22Rv1 (cell line): ENCODE results near the gene PCYT1A.
A peak's percentile ranks its signal among the peaks of the same experiment; 100 is the strongest.

ENCODE experiments used
- H3K27ac ChIP-seq: fragments of 450-650 bp; 2 replicates; pipeline ENCODE4 v1.5.1; 2017
- CTCF ChIP-seq: fragments of 450-650 bp; IDR thresholded peaks from 2 replicates; pipeline ENCODE4 v1.5.1; 2017; ENCODE audit warnings: mild to moderate bottlenecking
- ZFX ChIP-seq: fragments of 450-650 bp; IDR thresholded peaks from 2 replicates; pipeline ENCODE4 v1.6.1; 2017; ENCODE audit warnings: antibody characterized with exemption, borderline replicate concordance

PCYT1A gene

GRCh38 chr3:196287440-196288140 lies at the start of gene PCYT1A:
TSS of gene PCYT1A (minus strand) at chr3:196287726. CDS start at chr3:196270531, 17,195 bp downstream.
- no peak for TF ChIP-seq ZFX
- no peak for TF ChIP-seq CTCF
- peak within 1 kb of the TSS; percentile 97 for H3K27ac ChIP-seq

- H3K27ac ChIP-seq, result no peak overlapping the region
- TF ChIP-seq CTCF (no peak), ZFX (no peak)
These were observed 49.0 kb upstream of the PCYT1A start for GRCh38 chr3:196336319-196337145.

GRCh38 chr3:196335503-196335948 lies 48.0 kb upstream of the PCYT1A start:
- TF ChIP-seq ZFX, result no peak
- TF ChIP-seq CTCF, result no peak
- H3K27ac ChIP-seq, result no peak overlapping the region

GRCh38 chr3:196334982-196335381 lies 47.5 kb upstream of the PCYT1A start:
- TF ChIP-seq CTCF, result no peak
- no peak for TF ChIP-seq ZFX

GRCh38 chr3:196332168-196332567 lies 44.6 kb upstream of the PCYT1A start:
- no peak overlapping the region for H3K27ac ChIP-seq
- no peak for TF ChIP-seq CTCF
- TF ChIP-seq ZFX, result no peak

More at GRCh38 chr3:196334982-196335381, 47.5 kb upstream of the PCYT1A start:
- no peak overlapping the region for H3K27ac ChIP-seq

GRCh38 chr3:196327405-196327804 lies 39.9 kb upstream of the PCYT1A start:
- H3K27ac ChIP-seq, result no peak overlapping the region
- TF ChIP-seq CTCF, result no peak
- TF ChIP-seq ZFX, result no peak

- TF ChIP-seq ZFX (no peak), CTCF (no peak)
- no peak overlapping the region for H3K27ac ChIP-seq
These were observed 39.4 kb upstream of the PCYT1A start for GRCh38 chr3:196326936-196327335.
